ENCODE measurements around the gene TMEM127.
"Not testable (repeated sequence)": the region's sequence is repeated elsewhere in the genome, so short reads cannot be mapped to it uniquely, and the experiment has no call there.

The TMEM127 gene

DNA sequence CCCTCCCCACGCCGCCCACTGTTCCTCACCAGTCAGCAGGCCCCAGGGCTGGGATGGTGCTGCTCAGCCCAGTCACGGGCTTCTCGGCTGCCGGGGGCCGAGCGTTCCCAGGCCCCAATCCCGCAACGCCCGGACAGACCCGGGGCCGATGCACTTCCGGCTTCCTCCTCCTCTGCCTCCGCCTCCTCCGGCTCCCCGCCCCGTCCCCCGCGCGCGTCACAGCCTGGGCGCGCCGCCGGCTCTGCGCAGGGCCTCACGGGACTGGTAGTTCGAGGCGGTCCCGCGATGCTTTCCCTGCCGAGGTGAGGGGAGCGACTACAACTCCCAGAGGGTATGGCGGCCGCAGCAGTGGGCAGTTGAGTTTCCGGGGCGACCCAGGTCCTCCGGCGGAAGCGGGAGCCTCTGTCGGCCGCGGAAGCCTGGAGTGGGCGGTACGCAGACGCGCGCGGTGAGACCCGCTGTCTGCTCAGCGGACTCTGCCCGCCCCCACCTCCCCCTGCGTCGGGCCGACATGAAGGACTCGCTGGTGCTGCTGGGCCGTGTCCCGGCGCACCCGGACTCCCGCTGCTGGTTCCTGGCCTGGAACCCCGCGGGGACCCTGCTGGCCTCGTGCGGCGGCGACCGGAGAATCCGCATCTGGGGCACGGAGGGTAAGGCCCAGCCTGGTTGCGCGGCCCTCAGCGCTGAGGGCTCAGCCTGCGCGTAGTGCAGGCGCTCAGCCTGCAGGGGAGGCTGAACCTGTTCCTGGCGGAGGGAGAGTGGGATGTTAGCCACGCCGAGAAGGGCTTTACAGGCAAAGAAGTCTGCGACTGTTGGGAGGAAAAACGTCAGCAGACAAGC is at the start of gene TMEM127, which contains the start of gene CIAO1:
Gene TMEM127 (minus strand): TSS at position 158 of the 840 bp plus-strand sequence. CDS start 616 bp downstream, outside the sequence.
Gene CIAO1 (plus strand): TSS at position 386 of the 840 bp plus-strand sequence. CDS start 126 bp downstream, at position 512.
- Histone ChIP-seq H3K4me1 (ENCODE audit: control insufficient read depth, insufficient read depth, low read length) (peaks cover 15% of the 10 kb centered on the region; the same call in 1 of the 2 replicates), H3K9me3 (ENCODE audit: control insufficient read depth, insufficient read depth, low read depth, low read length) (no peaks in the 10 kb centered on the region), H3K27me3 (ENCODE audit: control insufficient read depth, insufficient read depth, low read length) (no peaks in the 10 kb centered on the region), H3K27ac (ENCODE audit: low read depth, low read length) (peak within 1 kb of the TSS; percentile 56; the same call in 1 of the 2 replicates), H3K4me3 (ENCODE audit: low read depth, low read length) (peak within 1 kb of the TSS; percentile 82), H3K9ac (ENCODE audit: low read length) (peak within 1 kb of the TSS; percentile 89), H3K36me3 (ENCODE audit: control insufficient read depth, insufficient read depth, low read length) (peaks cover 42% of the 10 kb centered on the region)

GRCh38 chr2:96315005-96315399 is 49.2 kb upstream of the TMEM127 start:
- Histone ChIP-seq H3K9me3 (ENCODE audit: control insufficient read depth, insufficient read depth, low read depth, low read length) (no peaks in the 10 kb centered on the region), H3K9ac (ENCODE audit: low read length) (no peak overlapping the region), H3K36me3 (ENCODE audit: control insufficient read depth, insufficient read depth, low read length) (no peaks in the 10 kb centered on the region), H3K4me1 (ENCODE audit: control insufficient read depth, insufficient read depth, low read length) (peaks cover 9% of the 10 kb centered on the region; the same call in 1 of the 2 replicates), H3K27ac (ENCODE audit: low read depth, low read length) (no peak overlapping the region), H3K27me3 (ENCODE audit: control insufficient read depth, insufficient read depth, low read length) (peaks cover 13% of the 10 kb centered on the region), H3K4me3 (ENCODE audit: low read depth, low read length) (no peak overlapping the region)

DNA sequence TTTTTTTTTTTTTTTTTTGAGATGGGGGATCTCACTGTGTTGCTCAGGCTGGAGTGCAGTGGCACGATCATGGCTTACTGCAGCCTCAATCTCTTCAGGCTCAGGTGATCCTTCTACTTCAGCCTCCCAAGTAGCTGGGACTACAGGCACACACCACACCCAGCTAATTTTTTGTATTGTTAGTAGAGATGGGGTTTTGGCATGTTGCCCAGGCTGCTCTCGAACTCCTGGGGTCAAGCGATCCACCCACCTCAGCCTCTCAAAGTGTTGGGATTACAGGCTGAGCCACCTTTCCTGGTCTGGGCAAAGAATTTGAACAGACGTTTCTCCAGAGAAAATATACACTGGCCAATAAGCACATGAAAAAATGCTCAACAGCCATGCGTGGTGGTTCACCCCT is 42.5 kb upstream of the TMEM127 start:
- Histone ChIP-seq H3K9ac (ENCODE audit: low read length) (no peak overlapping the region), H3K9me3 (ENCODE audit: control insufficient read depth, insufficient read depth, low read depth, low read length) (no peaks in the 10 kb centered on the region), H3K4me3 (ENCODE audit: low read depth, low read length) (no peak overlapping the region), H3K4me1 (ENCODE audit: control insufficient read depth, insufficient read depth, low read length) (peaks cover 6% of the 10 kb centered on the region; the same call in 1 of the 2 replicates), H3K27ac (ENCODE audit: low read depth, low read length) (no peak overlapping the region), H3K27me3 (ENCODE audit: control insufficient read depth, insufficient read depth, low read length) (no peaks in the 10 kb centered on the region), H3K36me3 (ENCODE audit: control insufficient read depth, insufficient read depth, low read length) (peaks cover 15% of the 10 kb centered on the region)

DNA sequence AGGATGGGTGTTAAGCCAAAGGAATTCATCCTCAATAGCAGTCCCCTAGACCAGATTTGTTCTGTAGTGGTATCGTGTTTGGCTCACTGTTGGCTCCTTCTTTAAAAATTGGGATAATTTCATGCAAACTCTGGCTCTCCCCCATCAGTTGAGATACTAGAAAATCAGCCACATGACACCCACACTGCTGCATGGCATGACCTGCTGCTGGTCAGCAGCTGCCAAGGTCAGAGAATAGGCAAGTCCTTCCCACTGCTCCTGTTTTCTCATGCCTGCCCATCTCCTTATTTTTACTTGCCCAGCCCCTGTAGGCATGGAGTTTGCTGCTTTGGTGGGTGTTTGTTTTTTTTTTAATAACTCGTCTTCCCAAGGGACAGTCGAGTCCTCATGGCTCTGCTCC is 40.6 kb upstream of the TMEM127 start:
- H3K27ac ChIP-seq (ENCODE audit: low read depth, low read length): peak overlapping the region; percentile 86; the same call in 1 of the 2 replicates
- no peaks in the 10 kb centered on the region for H3K9me3 ChIP-seq (ENCODE audit: control insufficient read depth, insufficient read depth, low read depth, low read length)
- peaks cover 34% of the 10 kb centered on the region for H3K36me3 ChIP-seq (ENCODE audit: control insufficient read depth, insufficient read depth, low read length)
- peak overlapping the region; percentile 95 for H3K9ac ChIP-seq (ENCODE audit: low read length)
- H3K4me3 ChIP-seq (ENCODE audit: low read depth, low read length): peak overlapping the region; percentile 99
- no peaks in the 10 kb centered on the region for H3K27me3 ChIP-seq (ENCODE audit: control insufficient read depth, insufficient read depth, low read length)
- peaks cover 6% of the 10 kb centered on the region; the same call in 1 of the 2 replicates for H3K4me1 ChIP-seq (ENCODE audit: control insufficient read depth, insufficient read depth, low read length)

DNA sequence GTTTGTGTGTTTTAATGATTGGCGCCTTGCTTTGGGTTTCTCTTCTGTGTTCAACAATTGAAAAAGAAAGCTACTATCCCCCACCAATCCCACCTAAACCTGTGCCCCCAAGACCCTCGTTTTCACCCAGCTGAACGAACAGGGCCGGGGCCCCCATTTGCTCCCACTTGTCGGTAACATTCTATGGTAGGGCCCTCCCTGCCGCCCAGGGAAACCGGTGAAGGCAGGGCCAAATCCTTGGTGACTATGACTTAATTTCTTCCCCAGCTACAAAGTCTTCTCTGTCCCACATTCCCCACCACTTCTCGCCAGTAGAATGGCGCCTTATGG is 40.1 kb upstream of the TMEM127 start:
- peaks cover 38% of the 10 kb centered on the region for H3K36me3 ChIP-seq (ENCODE audit: control insufficient read depth, insufficient read depth, low read length)
- peak overlapping the region; percentile 86 for H3K27ac ChIP-seq (ENCODE audit: low read depth, low read length)
- H3K4me3 ChIP-seq (ENCODE audit: low read depth, low read length): peak overlapping the region; percentile 99
- H3K9ac ChIP-seq (ENCODE audit: low read length): peak overlapping the region; percentile 95
- H3K27me3 ChIP-seq (ENCODE audit: control insufficient read depth, insufficient read depth, low read length): no peaks in the 10 kb centered on the region
- H3K4me1 ChIP-seq (ENCODE audit: control insufficient read depth, insufficient read depth, low read length): peaks cover 6% of the 10 kb centered on the region; the same call in 1 of the 2 replicates
- H3K9me3 ChIP-seq (ENCODE audit: control insufficient read depth, insufficient read depth, low read depth, low read length): no peaks in the 10 kb centered on the region

- H3K36me3 ChIP-seq (ENCODE audit: control insufficient read depth, insufficient read depth, low read length): peaks cover 42% of the 10 kb centered on the region
- no peaks in the 10 kb centered on the region for H3K9me3 ChIP-seq (ENCODE audit: control insufficient read depth, insufficient read depth, low read depth, low read length)
These were observed 39.5 kb upstream of the TMEM127 start, which contains the start of gene SNRNP200 for GRCh38 chr2:96305091-96305978. Gene SNRNP200, minus strand, starts transcription at chr2:96305546. Its CDS starts 109 bp downstream, at chr2:96305437.

DNA sequence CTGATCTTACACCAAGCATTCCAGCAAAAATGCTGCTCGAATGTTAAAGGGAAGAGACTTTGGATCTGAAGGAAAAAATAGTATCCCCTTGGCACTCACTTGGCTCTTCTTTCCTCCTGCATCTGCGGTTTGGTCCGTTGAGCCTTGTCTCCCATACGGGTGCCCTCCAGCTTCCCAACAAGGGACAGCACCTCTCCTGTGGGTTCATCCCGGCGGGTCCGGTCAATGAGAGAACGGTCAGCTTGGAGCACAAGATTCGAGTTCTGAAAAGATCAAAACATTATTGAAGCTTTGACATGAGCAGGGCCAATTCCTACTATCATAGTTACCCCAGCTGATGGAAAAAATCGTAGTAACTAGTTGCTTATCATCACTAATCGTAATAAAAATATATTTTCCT is 38.8 kb upstream of the TMEM127 start:
- Histone ChIP-seq H3K9ac (ENCODE audit: low read length) (peak overlapping the region; percentile 95), H3K4me1 (ENCODE audit: control insufficient read depth, insufficient read depth, low read length) (peaks cover 6% of the 10 kb centered on the region; the same call in 1 of the 2 replicates), H3K36me3 (ENCODE audit: control insufficient read depth, insufficient read depth, low read length) (peaks cover 49% of the 10 kb centered on the region), H3K4me3 (ENCODE audit: low read depth, low read length) (peak overlapping the region; percentile 99), H3K27me3 (ENCODE audit: control insufficient read depth, insufficient read depth, low read length) (no peaks in the 10 kb centered on the region), H3K27ac (ENCODE audit: low read depth, low read length) (no peak overlapping the region), H3K9me3 (ENCODE audit: control insufficient read depth, insufficient read depth, low read depth, low read length) (no peaks in the 10 kb centered on the region)

More at GRCh38 chr2:96305091-96305978, 39.5 kb upstream of the TMEM127 start, which contains the start of gene SNRNP200:
- peak within 1 kb of the TSS; percentile 95 for H3K9ac ChIP-seq (ENCODE audit: low read length)
- H3K27me3 ChIP-seq (ENCODE audit: control insufficient read depth, insufficient read depth, low read length): no peaks in the 10 kb centered on the region
- peaks cover 6% of the 10 kb centered on the region; the same call in 1 of the 2 replicates for H3K4me1 ChIP-seq (ENCODE audit: control insufficient read depth, insufficient read depth, low read length)
- H3K4me3 ChIP-seq (ENCODE audit: low read depth, low read length): peak within 1 kb of the TSS; percentile 99
- peak within 1 kb of the TSS; percentile 86 for H3K27ac ChIP-seq (ENCODE audit: low read depth, low read length)

DNA sequence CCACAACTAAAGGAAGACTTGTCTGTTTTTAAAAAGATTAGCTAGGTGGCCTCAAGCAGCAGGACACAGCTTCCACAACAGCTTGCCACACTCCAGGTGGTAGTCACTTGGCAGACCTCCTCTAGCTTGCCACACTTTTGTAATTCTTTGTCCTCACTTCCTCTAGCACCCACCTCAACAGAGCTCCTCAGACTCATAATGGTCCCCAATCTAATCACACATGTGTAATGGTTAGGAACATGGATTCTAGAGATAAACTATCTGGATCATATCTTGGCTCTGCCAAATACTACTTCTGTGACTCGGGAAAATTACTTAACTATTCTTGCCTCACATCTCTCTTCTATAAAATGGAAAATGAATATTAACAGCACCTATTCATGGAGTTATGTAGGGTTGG is 36.1 kb upstream of the TMEM127 start:
- no peak overlapping the region for H3K27ac ChIP-seq (ENCODE audit: low read depth, low read length)
- H3K4me1 ChIP-seq (ENCODE audit: control insufficient read depth, insufficient read depth, low read length): peaks cover 6% of the 10 kb centered on the region; the same call in 1 of the 2 replicates
- peaks cover 76% of the 10 kb centered on the region for H3K36me3 ChIP-seq (ENCODE audit: control insufficient read depth, insufficient read depth, low read length)
- no peaks in the 10 kb centered on the region for H3K27me3 ChIP-seq (ENCODE audit: control insufficient read depth, insufficient read depth, low read length)
- no peak overlapping the region for H3K9ac ChIP-seq (ENCODE audit: low read length)
- H3K4me3 ChIP-seq (ENCODE audit: low read depth, low read length): no peak overlapping the region
- no peaks in the 10 kb centered on the region for H3K9me3 ChIP-seq (ENCODE audit: control insufficient read depth, insufficient read depth, low read depth, low read length)

GRCh38 chr2:96296925-96297324 is 31.1 kb upstream of the TMEM127 start:
- Histone ChIP-seq H3K4me1 (ENCODE audit: control insufficient read depth, insufficient read depth, low read length) (no peaks in the 10 kb centered on the region), H3K27me3 (ENCODE audit: control insufficient read depth, insufficient read depth, low read length) (no peaks in the 10 kb centered on the region), H3K4me3 (ENCODE audit: low read depth, low read length) (no peak overlapping the region), H3K9me3 (ENCODE audit: control insufficient read depth, insufficient read depth, low read depth, low read length) (no peaks in the 10 kb centered on the region), H3K9ac (ENCODE audit: low read length) (no peak overlapping the region), H3K36me3 (ENCODE audit: control insufficient read depth, insufficient read depth, low read length) (peaks cover 97% of the 10 kb centered on the region), H3K27ac (ENCODE audit: low read depth, low read length) (no peak overlapping the region)

GRCh38 chr2:96294271-96294670 is 28.5 kb upstream of the TMEM127 start:
- not testable (repeated sequence) for H3K4me3 ChIP-seq (ENCODE audit: low read depth, low read length); H3K9ac ChIP-seq (ENCODE audit: low read length); H3K27ac ChIP-seq (ENCODE audit: low read depth, low read length); H3K4me1 ChIP-seq (ENCODE audit: control insufficient read depth, insufficient read depth, low read length); H3K27me3 ChIP-seq (ENCODE audit: control insufficient read depth, insufficient read depth, low read length); H3K9me3 ChIP-seq (ENCODE audit: control insufficient read depth, insufficient read depth, low read depth, low read length)
- peaks cover 100% of the 10 kb centered on the region for H3K36me3 ChIP-seq (ENCODE audit: control insufficient read depth, insufficient read depth, low read length)

Data from HUES6 (cell line).